ENCODE data around the gene CEPT1. TPM values are rescaled to one million over a fixed set of nuclear protein-coding genes. Genes with fewer than 3 reads are reported as not detected.

Gene CEPT1
- total and polyA plus RNA-seq, 9 of the 15 experiments (the other 6 are each of a cell fraction or from before 2014, with no cell fraction given): 24.4 to 72.6 (median 42.4) TPM

DNA sequence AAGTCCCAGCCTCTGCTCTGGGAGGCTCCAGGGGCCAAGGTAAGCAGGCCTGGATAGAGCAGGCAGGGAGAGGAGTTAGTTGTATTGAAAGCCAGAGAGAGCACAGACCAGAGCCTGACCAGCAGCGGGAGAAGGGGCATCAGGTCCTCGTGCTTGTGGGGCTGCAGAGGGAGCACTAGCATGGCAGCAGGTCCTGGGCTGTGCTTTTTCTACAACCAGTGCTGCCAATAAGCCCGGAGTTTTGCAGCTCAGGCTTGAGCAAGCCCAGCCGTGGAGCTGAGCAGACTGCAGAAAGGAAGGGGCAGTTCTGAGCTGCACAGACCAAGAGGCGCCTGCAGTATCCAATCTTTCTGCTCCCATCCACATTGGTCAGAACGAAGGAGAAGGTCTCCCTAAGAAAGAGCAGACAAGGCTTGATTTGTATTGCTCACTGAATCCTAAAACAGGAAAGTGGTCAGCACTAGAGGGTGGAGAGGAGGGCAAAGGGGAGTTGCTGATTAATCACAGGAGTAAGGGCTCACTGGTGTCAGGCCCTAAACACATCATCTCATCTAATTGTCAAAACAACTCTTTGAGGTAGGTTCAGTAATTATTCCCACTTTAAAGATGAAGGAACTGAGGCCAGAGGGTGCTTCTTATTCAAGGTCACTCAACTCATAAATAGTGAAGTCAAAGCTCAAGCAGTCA is 57.7 kb downstream of the CEPT1 start (continued):
- TF ChIP-seq, protein P1, sequence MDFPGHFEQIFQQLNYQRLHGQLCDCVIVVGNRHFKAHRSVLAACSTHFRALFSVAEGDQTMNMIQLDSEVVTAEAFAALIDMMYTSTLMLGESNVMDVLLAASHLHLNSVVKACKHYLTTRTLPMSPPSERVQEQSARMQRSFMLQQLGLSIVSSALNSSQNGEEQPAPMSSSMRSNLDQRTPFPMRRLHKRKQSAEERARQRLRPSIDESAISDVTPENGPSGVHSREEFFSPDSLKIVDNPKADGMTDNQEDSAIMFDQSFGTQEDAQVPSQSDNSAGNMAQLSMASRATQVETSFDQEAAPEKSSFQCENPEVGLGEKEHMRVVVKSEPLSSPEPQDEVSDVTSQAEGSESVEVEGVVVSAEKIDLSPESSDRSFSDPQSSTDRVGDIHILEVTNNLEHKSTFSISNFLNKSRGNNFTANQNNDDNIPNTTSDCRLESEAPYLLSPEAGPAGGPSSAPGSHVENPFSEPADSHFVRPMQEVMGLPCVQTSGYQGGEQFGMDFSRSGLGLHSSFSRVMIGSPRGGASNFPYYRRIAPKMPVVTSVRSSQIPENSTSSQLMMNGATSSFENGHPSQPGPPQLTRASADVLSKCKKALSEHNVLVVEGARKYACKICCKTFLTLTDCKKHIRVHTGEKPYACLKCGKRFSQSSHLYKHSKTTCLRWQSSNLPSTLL (IDR thresholded peaks at IDR 0.05): no peak

DNA sequence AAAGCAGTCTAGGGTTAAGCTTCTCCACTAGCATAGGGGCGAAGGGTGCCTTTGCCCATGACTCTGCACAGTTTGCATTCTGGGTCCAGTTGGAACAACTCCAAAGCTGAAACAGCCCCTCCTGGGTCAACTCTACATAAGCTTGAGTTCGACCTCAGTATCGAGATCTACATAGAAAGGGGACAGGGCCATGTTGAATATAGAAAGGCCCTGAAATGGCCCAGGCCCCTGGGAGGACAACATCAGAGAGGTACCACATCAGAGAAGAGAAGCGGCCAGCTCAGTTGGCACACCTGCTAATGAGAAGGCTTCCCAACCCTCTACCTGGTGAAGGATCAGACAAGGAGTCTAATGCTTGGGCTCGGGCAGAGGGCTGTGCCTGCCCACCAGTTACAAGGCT is 58.8 kb downstream of the CEPT1 start:
- H3K4me2 ChIP-seq (ENCODE audit: insufficient read depth, low read length): no peak overlapping the region
- WGBS (ENCODE audit: insufficient coverage, low coverage, missing lambda C conversion rate): 42% methylated on average over 5 of the region's 5 CpGs
- POLR2A ChIA-PET: interaction anchor here (0.7 to 1.1 kb wide), 4 partner anchors 11 to 65 kb away, joined by 3 to 5 read pairs (median 3); no protein-coding TSS in a partner anchor
- BruUV-seq (replicated peaks): no TSS peak
- no peaks in the 10 kb centered on the region for H3K79me2 ChIP-seq (ENCODE audit: control insufficient read depth, insufficient read depth, low read length)
- intact Hi-C loops (cut with micrococcal nuclease): no loop called here
- no peaks in the 10 kb centered on the region for H3K9me3 ChIP-seq (replicated peaks; ENCODE audit: control insufficient read depth, insufficient read depth, low read depth, low read length)
- FAIRE-seq (no peak), DNase-seq (ENCODE audit: extremely low read depth in 1 of 4, low spot score in 3 of 4) (no peak), ATAC-seq (no peak)
- TF ChIP-seq ELF2 (CRISPR knock-in tag; IDR thresholded peaks at IDR 0.05) (0 out of 2 replicates have a peak, but pooled peaks have one; percentile 11), NR1H2 (CRISPR knock-in tag; IDR thresholded peaks at IDR 0.05) (no peak)
- in situ Hi-C loops (cut with MboI): no loop called here
- no peak overlapping the region for H3K27ac ChIP-seq (ENCODE audit: extremely low read depth, low read depth, low read length)
- H4K20me1 ChIP-seq (replicated peaks; ENCODE audit: control insufficient read depth, insufficient read depth, low read length): no peaks in the 10 kb centered on the region
- no peaks in the 10 kb centered on the region for H3K9me1 ChIP-seq (ENCODE audit: control insufficient read depth, insufficient read depth, low read length)
- CTCF ChIA-PET (ENCODE audit: low intra/inter-chr PET ratio): interaction anchor here (0.5 kb wide), 1 partner anchor 418 kb away, joined by 3 read pairs; no protein-coding TSS in a partner anchor
- H3K27me3 ChIP-seq (ENCODE audit: control insufficient read depth in 2 of 2, insufficient read depth in 2 of 2, low read length in 2 of 2): no peaks in the 10 kb centered on the region; a peak in 1 of 5 replicates
- no peak overlapping the region for H2AFZ ChIP-seq (ENCODE audit: low read depth, low read length)
- no peak overlapping the region for H3K4me3 ChIP-seq
- peaks cover 21 to 29% of the 10 kb centered on the region in 2 experiments for H3K4me1 ChIP-seq (replicated peaks in 1 of 2; ENCODE audit: control insufficient read depth in 2 of 2, insufficient read depth in 2 of 2, low read length in 2 of 2)
- H3K9ac ChIP-seq (ENCODE audit: insufficient read depth in 1 of 2, low read depth in 2 of 2, low read length in 2 of 2): no peak overlapping the region
- no peaks in the 10 kb centered on the region for H3K36me3 ChIP-seq (ENCODE audit: control insufficient read depth, insufficient read depth, low read length)

All from K562 (cell line).